HepG2 (cell line): ENCODE measurements around the gene ZNF264. TPM values are rescaled to one million over a fixed set of nuclear protein-coding genes. Genes with fewer than 3 reads are reported as not detected.

ENCODE experiments used
- BCL6 ChIP-seq: IDR thresholded peaks from 2 replicates; pipeline ENCODE4 v1.6.1; 2016; ENCODE audit warnings: missing genetic modification reagents, missing compliant biosample characterization
- FOXP1 ChIP-seq, 2 experiments: fragments of 450-650 bp in 1 of 2; IDR thresholded peaks; 2 replicates each; pipeline ENCODE4 v1.6.1; 2017 to 2018; ENCODE audit warnings: antibody characterized with exemption in 1 of 2
- HNF4A ChIP-seq: sonication (generic); formaldehyde crosslinking; IDR thresholded peaks from 2 replicates; pipeline ENCODE4 v1.4.0; 2020; ENCODE audit warnings: missing genetic modification reagents
- JARID2 ChIP-seq: sonication (generic); formaldehyde crosslinking; IDR thresholded peaks from 2 replicates; pipeline ENCODE4 v1.8.1; 2023; ENCODE audit warnings: missing genetic modification reagents, inconsistent platforms; ENCODE audit not compliant: insufficient replicate concordance
- KDM4B ChIP-seq: sonication (generic); formaldehyde crosslinking; IDR thresholded peaks from 2 replicates; pipeline ENCODE4 v1.4.0; 2020; ENCODE audit warnings: missing genetic modification reagents
- KLF13 ChIP-seq: sonication (generic); formaldehyde crosslinking; IDR thresholded peaks from 2 replicates; pipeline ENCODE4 v1.4.0; 2020; ENCODE audit warnings: mild to moderate bottlenecking, missing genetic modification reagents
- MAZ ChIP-seq, 2 experiments: sonication (generic) in 1 of 2; formaldehyde crosslinking in 1 of 2; IDR thresholded peaks; 2 replicates each; pipeline versions ENCODE4 v1.5.0 to v1.6.1; 2012 to 2020; ENCODE audit warnings: low read depth in 2 of 2, mild to moderate bottlenecking in 2 of 2, borderline replicate concordance in 1 of 2, improper control_type of control experiment in 1 of 2, low read length in 1 of 2, missing genetic modification reagents in 1 of 2, moderate library complexity in 1 of 2
- MED1 ChIP-seq: sonication (generic); formaldehyde crosslinking; IDR thresholded peaks from 2 replicates; pipeline ENCODE4 v1.4.0; 2020; ENCODE audit warnings: missing genetic modification reagents
- SAP130 ChIP-seq: IDR thresholded peaks from 2 replicates; pipeline ENCODE4 v1.6.1; 2016; ENCODE audit warnings: low read depth
- SNAPC2 ChIP-seq: sonication (generic); formaldehyde crosslinking; IDR thresholded peaks from 2 replicates; pipeline ENCODE4 v1.8.1; 2022; ENCODE audit warnings: mild to moderate bottlenecking, missing genetic modification reagents
- TCF12 ChIP-seq, 2 experiments: fragments of 450-650 bp in 1 of 2; sonication (generic) in 1 of 2; formaldehyde crosslinking in 1 of 2; IDR thresholded peaks; 2 replicates each; pipeline versions ENCODE4 v1.6.1 to v1.8.0; 2017 to 2022; ENCODE audit warnings: antibody characterized with exemption in 1 of 2, mild to moderate bottlenecking in 1 of 2, missing genetic modification reagents in 1 of 2, moderate library complexity in 1 of 2
- TGIF2 ChIP-seq: IDR thresholded peaks from 2 replicates; pipeline ENCODE4 v1.6.1; 2016; ENCODE audit warnings: control low read depth, missing compliant biosample characterization
- ZNF343 ChIP-seq: sonication (generic); formaldehyde crosslinking; IDR thresholded peaks from 2 replicates; pipeline ENCODE4 v1.4.0; 2020; ENCODE audit warnings: mild to moderate bottlenecking, missing genetic modification reagents
- ZNF350 ChIP-seq: sonication (generic); formaldehyde crosslinking; IDR thresholded peaks from 2 replicates; pipeline ENCODE4 v1.4.0; 2020; ENCODE audit warnings: mild to moderate bottlenecking, low read depth, missing genetic modification reagents, borderline replicate concordance
- ZNF510 ChIP-seq: sonication (generic); formaldehyde crosslinking; IDR thresholded peaks from 2 replicates; pipeline ENCODE4 v1.4.0; 2020; ENCODE audit warnings: low read depth, mild to moderate bottlenecking, missing genetic modification reagents
- ZNF558 ChIP-seq: sonication (generic); formaldehyde crosslinking; IDR thresholded peaks from 2 replicates; pipeline ENCODE4 v1.9.0; 2022; ENCODE audit warnings: mild to moderate bottlenecking, missing genetic modification reagents, borderline replicate concordance
- ZNF605 ChIP-seq: sonication (generic); formaldehyde crosslinking; IDR thresholded peaks from 2 replicates; pipeline ENCODE4 v1.8.0; 2022; ENCODE audit warnings: mild to moderate bottlenecking, missing genetic modification reagents
- ZSCAN22 ChIP-seq: sonication (generic); formaldehyde crosslinking; IDR thresholded peaks from 2 replicates; pipeline ENCODE4 v1.4.0; 2020; ENCODE audit warnings: mild to moderate bottlenecking, missing genetic modification reagents
- polyA plus RNA-seq, 8 experiments: library from polyadenylated mRNA; depleted of rRNA in 3 of 8; stranded (reverse) in 7 of 8; unstranded in 1 of 8; fragments of >200 nt; fragmentation: Illumina TruSeq in 4 of 8; extraction: Trizol in 4 of 8; gene quantifications; 2 replicates each; pipeline versions ENCODE4 v1.2.1 to v1.2.3, GENCODE V29; 2011 to 2016; ENCODE audit warnings: low read depth in 4 of 8, missing spikeins in 1 of 8, mixed read lengths in 1 of 8; ENCODE audit not compliant: insufficient read depth in 1 of 8
- total RNA-seq, 5 experiments: library from RNA; depleted of rRNA; stranded (reverse); fragments of >200 nt; fragmentation: Illumina TruSeq; extraction: Trizol; gene quantifications; 2 replicates each; pipeline ENCODE4 v1.2.3, GENCODE V29; 2016; ENCODE audit warnings: low read depth in 1 of 5
- TF ChIP-seq, protein P1 (sequence below): sonication (generic); formaldehyde crosslinking; IDR thresholded peaks from 2 replicates; pipeline ENCODE4 v1.4.0; 2020; ENCODE audit warnings: missing genetic modification reagents, borderline replicate concordance
- TF ChIP-seq, protein P2 (sequence below): sonication (generic); formaldehyde crosslinking; IDR thresholded peaks from 2 replicates; pipeline ENCODE4 v1.4.0; 2020; ENCODE audit warnings: mild to moderate bottlenecking, missing genetic modification reagents
- TF ChIP-seq, protein P3 (sequence below): sonication (generic); formaldehyde crosslinking; IDR thresholded peaks from 2 replicates; pipeline ENCODE4 v1.4.0; 2020; ENCODE audit warnings: missing genetic modification reagents

Gene ZNF264
- total and polyA plus RNA-seq, 2 of the 13 experiments (the other 11 are each of a cell fraction or from before 2014, with no cell fraction given), result 3.5 to 17.6 TPM

DNA sequence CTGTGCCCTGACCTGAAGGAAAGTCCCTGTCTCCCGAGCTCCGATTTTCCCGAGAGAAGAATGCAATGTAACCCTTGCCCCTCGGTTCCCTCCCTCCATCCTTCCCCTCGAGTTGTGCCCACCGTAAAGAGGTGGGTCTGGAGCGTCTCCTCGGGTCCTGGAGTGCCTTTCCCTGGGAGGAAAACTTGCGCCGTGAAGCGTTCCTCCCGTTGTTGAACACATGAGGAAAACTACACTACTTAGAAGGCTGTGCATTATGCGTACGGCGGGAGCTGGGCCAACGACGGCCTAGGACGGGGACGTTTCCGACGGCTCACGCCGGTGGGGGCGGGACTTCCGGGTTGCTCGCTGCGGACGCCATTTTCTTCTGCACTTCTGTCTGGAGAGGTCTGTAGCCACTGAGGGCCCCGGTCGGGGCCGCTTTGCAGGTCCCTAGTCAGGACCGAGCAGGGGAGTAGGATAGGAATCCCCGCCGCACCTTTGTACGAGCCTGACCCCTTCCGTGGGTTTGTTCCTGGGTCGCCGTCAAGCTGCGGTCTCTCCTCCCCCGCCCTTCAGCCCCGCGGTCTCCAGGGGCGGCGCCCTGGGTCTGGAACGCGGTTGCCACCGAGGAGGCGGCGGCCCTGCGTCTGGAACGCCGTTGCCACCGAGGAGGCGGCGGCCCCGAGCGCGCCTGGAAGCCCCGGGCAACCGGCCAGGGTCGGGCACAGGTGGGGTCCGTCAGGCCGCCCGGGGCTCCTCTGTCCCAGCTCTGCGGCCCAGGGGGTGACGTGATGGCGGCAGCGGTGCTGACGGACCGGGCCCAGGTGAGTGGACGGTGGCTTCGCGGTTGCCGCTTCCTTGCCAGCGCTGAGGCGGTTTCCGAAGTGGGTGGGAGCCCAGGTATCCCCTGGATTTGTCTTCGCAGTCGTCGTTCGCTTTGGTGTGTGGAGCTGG is at the start of gene ZNF264 (continued):
- TF ChIP-seq FOXP1 (IDR thresholded peaks at IDR 0.05), result no peak
- no peak for TF ChIP-seq FOXP1 (CRISPR knock-in tag; IDR thresholded peaks at IDR 0.05)
- no peak for TF ChIP-seq KDM4B (CRISPR knock-in tag)
- 0 out of 2 replicates have a peak, but pooled peaks have one; percentile 27 for TF ChIP-seq MAZ (IDR thresholded peaks at IDR 0.05; ENCODE audit: borderline replicate concordance, low read depth, low read length)
- TF ChIP-seq MAZ (CRISPR knock-in tag; IDR thresholded peaks at IDR 0.05; ENCODE audit: low read depth), result 0 out of 2 replicates have a peak, but pooled peaks have one; percentile 51
- no peak for TF ChIP-seq JARID2 (CRISPR knock-in tag)
- TF ChIP-seq BCL6, result no peak
- peak; percentile 73; the same call in 1 of the 2 replicates for TF ChIP-seq ZNF605
- no peak for TF ChIP-seq HNF4A (CRISPR knock-in tag)
- peak; percentile 55; the same call in 1 of the 2 replicates for TF ChIP-seq ZNF350
- TF ChIP-seq MED1 (CRISPR knock-in tag), result peak; percentile 25; the same call in 1 of the 2 replicates
- TF ChIP-seq, protein P1, sequence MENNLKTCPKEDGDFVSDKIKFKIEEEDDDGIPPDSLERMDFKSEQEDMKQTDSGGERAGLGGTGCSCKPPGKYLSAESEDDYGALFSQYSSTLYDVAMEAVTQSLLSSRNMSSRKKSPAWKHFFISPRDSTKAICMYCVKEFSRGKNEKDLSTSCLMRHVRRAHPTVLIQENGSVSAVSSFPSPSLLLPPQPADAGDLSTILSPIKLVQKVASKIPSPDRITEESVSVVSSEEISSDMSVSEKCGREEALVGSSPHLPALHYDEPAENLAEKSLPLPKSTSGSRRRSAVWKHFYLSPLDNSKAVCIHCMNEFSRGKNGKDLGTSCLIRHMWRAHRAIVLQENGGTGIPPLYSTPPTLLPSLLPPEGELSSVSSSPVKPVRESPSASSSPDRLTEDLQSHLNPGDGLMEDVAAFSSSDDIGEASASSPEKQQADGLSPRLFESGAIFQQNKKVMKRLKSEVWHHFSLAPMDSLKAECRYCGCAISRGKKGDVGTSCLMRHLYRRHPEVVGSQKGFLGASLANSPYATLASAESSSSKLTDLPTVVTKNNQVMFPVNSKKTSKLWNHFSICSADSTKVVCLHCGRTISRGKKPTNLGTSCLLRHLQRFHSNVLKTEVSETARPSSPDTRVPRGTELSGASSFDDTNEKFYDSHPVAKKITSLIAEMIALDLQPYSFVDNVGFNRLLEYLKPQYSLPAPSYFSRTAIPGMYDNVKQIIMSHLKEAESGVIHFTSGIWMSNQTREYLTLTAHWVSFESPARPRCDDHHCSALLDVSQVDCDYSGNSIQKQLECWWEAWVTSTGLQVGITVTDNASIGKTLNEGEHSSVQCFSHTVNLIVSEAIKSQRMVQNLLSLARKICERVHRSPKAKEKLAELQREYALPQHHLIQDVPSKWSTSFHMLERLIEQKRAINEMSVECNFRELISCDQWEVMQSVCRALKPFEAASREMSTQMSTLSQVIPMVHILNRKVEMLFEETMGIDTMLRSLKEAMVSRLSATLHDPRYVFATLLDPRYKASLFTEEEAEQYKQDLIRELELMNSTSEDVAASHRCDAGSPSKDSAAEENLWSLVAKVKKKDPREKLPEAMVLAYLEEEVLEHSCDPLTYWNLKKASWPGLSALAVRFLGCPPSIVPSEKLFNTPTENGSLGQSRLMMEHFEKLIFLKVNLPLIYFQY (CRISPR knock-in tag), result no peak
- TF ChIP-seq SAP130 (CRISPR knock-in tag), result peak; percentile 70
- no peak for TF ChIP-seq KLF13 (CRISPR knock-in tag)
- 0 out of 2 replicates have a peak, but pooled peaks have one; percentile 61 for TF ChIP-seq ZSCAN22
- TF ChIP-seq, protein P2, sequence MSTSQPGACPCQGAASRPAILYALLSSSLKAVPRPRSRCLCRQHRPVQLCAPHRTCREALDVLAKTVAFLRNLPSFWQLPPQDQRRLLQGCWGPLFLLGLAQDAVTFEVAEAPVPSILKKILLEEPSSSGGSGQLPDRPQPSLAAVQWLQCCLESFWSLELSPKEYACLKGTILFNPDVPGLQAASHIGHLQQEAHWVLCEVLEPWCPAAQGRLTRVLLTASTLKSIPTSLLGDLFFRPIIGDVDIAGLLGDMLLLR (CRISPR knock-in tag), result no peak
- no peak for TF ChIP-seq ZNF558
- 0 out of 2 replicates have a peak, but pooled peaks have one; percentile 16 for TF ChIP-seq ZNF343
- TF ChIP-seq, protein P3, sequence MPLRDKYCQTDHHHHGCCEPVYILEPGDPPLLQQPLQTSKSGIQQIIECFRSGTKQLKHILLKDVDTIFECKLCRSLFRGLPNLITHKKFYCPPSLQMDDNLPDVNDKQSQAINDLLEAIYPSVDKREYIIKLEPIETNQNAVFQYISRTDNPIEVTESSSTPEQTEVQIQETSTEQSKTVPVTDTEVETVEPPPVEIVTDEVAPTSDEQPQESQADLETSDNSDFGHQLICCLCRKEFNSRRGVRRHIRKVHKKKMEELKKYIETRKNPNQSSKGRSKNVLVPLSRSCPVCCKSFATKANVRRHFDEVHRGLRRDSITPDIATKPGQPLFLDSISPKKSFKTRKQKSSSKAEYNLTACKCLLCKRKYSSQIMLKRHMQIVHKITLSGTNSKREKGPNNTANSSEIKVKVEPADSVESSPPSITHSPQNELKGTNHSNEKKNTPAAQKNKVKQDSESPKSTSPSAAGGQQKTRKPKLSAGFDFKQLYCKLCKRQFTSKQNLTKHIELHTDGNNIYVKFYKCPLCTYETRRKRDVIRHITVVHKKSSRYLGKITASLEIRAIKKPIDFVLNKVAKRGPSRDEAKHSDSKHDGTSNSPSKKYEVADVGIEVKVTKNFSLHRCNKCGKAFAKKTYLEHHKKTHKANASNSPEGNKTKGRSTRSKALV (CRISPR knock-in tag), result 0 out of 2 replicates have a peak, but pooled peaks have one; percentile 49
- TF ChIP-seq TGIF2 (CRISPR knock-in tag), result no peak
- 0 out of 2 replicates have a peak, but pooled peaks have one; percentile 71 for TF ChIP-seq SNAPC2 (CRISPR knock-in tag)
- TF ChIP-seq TCF12 (IDR thresholded peaks at IDR 0.05), result no peak
- TF ChIP-seq TCF12 (CRISPR knock-in tag; IDR thresholded peaks at IDR 0.05), result no peak
- TF ChIP-seq ZNF510 (CRISPR knock-in tag), result no peak
